GM23248 (cell line): Measurements from ENCODE around the gene APAF1. TPM values are rescaled to one million over a fixed set of nuclear protein-coding genes. Genes with fewer than 3 reads are reported as not detected.
A peak's percentile ranks its signal among the peaks of the same experiment; 100 is the strongest.

Source experiments
- DNase-seq: peaks from one replicate; pipeline ENCODE4 v3.0.0-alpha.2; 2015
- H2AFZ ChIP-seq: fragments of 200-600 bp; sonication (generic); 2 replicates; pipeline ENCODE4 v1.6.1; 2016; ENCODE audit warnings: antibody characterized with exemption
- H3F3A ChIP-seq: fragments of 200-600 bp; sonication (generic); 2 replicates; pipeline ENCODE4 v1.6.1; 2016; ENCODE audit warnings: mild to moderate bottlenecking, antibody characterized with exemption, mixed run types; ENCODE audit not compliant: insufficient read depth
- H3K27ac ChIP-seq: fragments of 200-600 bp; sonication (generic); 2 replicates; pipeline ENCODE4 v1.5.1; 2016; ENCODE audit warnings: mild to moderate bottlenecking
- H3K27me3 ChIP-seq: fragments of 200-600 bp; sonication (generic); replicated peaks from 2 replicates; pipeline ENCODE4 v1.6.1; 2016; ENCODE audit warnings: mild to moderate bottlenecking; ENCODE audit not compliant: insufficient read depth
- H3K36me3 ChIP-seq: fragments of 200-600 bp; sonication (generic); 2 replicates; pipeline ENCODE4 v1.6.1; 2016; ENCODE audit warnings: low read depth, mild to moderate bottlenecking
- H3K4me1 ChIP-seq: fragments of 200-600 bp; sonication (generic); 2 replicates; pipeline ENCODE4 v1.6.1; 2016; ENCODE audit warnings: mild to moderate bottlenecking; ENCODE audit not compliant: insufficient read depth
- H3K4me2 ChIP-seq: fragments of 200-600 bp; sonication (generic); one replicate; pipeline ENCODE4 v1.6.1; 2016; ENCODE audit warnings: mild to moderate bottlenecking; ENCODE audit not compliant: unreplicated experiment
- H3K4me3 ChIP-seq: fragments of 200-600 bp; sonication (generic); 2 replicates; pipeline ENCODE4 v1.5.1; 2016; ENCODE audit warnings: mild to moderate bottlenecking
- H3K79me2 ChIP-seq: fragments of 200-600 bp; sonication (generic); 2 replicates; pipeline ENCODE4 v1.6.1; 2016; ENCODE audit warnings: mild to moderate bottlenecking; ENCODE audit not compliant: insufficient read depth
- H3K9ac ChIP-seq: fragments of 200-600 bp; sonication (generic); 2 replicates; pipeline ENCODE4 v1.6.1; 2016; ENCODE audit warnings: mild to moderate bottlenecking
- H3K9me2 ChIP-seq: fragments of 200-600 bp; sonication (generic); 2 replicates; pipeline ENCODE4 v1.6.1; 2016; ENCODE audit warnings: mixed run types, mild to moderate bottlenecking, moderate library complexity; ENCODE audit not compliant: insufficient read depth
- H3K9me3 ChIP-seq: fragments of 200-600 bp; sonication (generic); one replicate; pipeline ENCODE4 v1.6.1; 2017; ENCODE audit warnings: low read depth
- H4K20me1 ChIP-seq: fragments of 200-600 bp; sonication (generic); 2 replicates; pipeline ENCODE4 v1.6.0; 2016; ENCODE audit not compliant: insufficient read depth
- EZH2 ChIP-seq: fragments of 200-600 bp; sonication (generic); IDR thresholded peaks from 2 replicates; pipeline ENCODE4 v1.6.1; 2018; ENCODE audit warnings: antibody characterized with exemption, mild to moderate bottlenecking; ENCODE audit not compliant: insufficient read depth, poor library complexity, severe bottlenecking
- EZH2phosphoT487 ChIP-seq: fragments of 200-600 bp; sonication (generic); IDR thresholded peaks from 2 replicates; pipeline ENCODE4 v1.6.1; 2018; ENCODE audit warnings: antibody characterized with exemption, moderate library complexity, mild to moderate bottlenecking, low read depth; ENCODE audit not compliant: insufficient read depth
- WGBS, 2 experiments: methylation state at CpG; one replicate each; pipeline ENCODE4 v1.1.6; 2015 to 2017; ENCODE audit warnings: low lambda C conversion rate in 2 of 2, low coverage in 1 of 2; ENCODE audit errors: missing lambda C conversion rate in 2 of 2; 5-methylcytosine and 5-hydroxymethylcytosine counted together
- in situ Hi-C: fragments of 300-500 bp; cut with MboI; formaldehyde crosslinking; loops from 2 replicates; pipeline ENCODE4 v1.15.0; 2020
- polyA plus RNA-seq: library from polyadenylated mRNA; unstranded; fragments of >200 nt; fragmentation: Nextera tagmentation; extraction: Ambion mirVana; gene quantifications from 2 replicates; pipeline ENCODE4 v1.2.1, GENCODE V29; 2016
- total RNA-seq: library from RNA; depleted of rRNA; stranded (reverse); fragments of >200 nt; shearing (Covaris generic); gene quantifications from 2 replicates; pipeline ENCODE4 v1.2.3, GENCODE V29; 2014

Gene APAF1
- total and polyA plus RNA-seq, 2 experiments from 2014 or later = 8.3 to 24.5 TPM

- no peaks in the 10 kb centered on the region for H3K27me3 ChIP-seq
- H3K9me3 ChIP-seq = no peaks in the 10 kb centered on the region
- H3K27ac ChIP-seq = no peak overlapping the region
- no peaks in the 10 kb centered on the region for H3K9me2 ChIP-seq
- peaks cover 18% of the 10 kb centered on the region for H3K36me3 ChIP-seq
- TF ChIP-seq EZH2 (no peak), EZH2phosphoT487 (no peak)
- 91 to 93% methylated on average over 6 of the region's 6 CpGs for WGBS, 2 experiments
- no peak overlapping the region for H2AFZ ChIP-seq
- no peak overlapping the region for H3K4me3 ChIP-seq
- in situ Hi-C loops = no loop called here
- no peak overlapping the region for H3K9ac ChIP-seq
- H3K79me2 ChIP-seq = no peaks in the 10 kb centered on the region
- H3F3A ChIP-seq = peaks cover 18% of the 10 kb centered on the region
- H4K20me1 ChIP-seq = no peaks in the 10 kb centered on the region
- no peak overlapping the region for H3K4me2 ChIP-seq
- DNase-seq = no peak
- peaks cover 9% of the 10 kb centered on the region for H3K4me1 ChIP-seq
Measured at GRCh38 chr12:98735821-98736220, 90.7 kb downstream of the APAF1 start.

- Histone ChIP-seq H3K27me3 (no peaks in the 10 kb centered on the region), H4K20me1 (no peaks in the 10 kb centered on the region), H3K9me2 (no peaks in the 10 kb centered on the region), H3K79me2 (no peaks in the 10 kb centered on the region), H3K4me1 (peaks cover 9% of the 10 kb centered on the region), H3K9ac (no peak overlapping the region), H3F3A (peaks cover 20% of the 10 kb centered on the region), H3K36me3 (peaks cover 18% of the 10 kb centered on the region), H2AFZ (no peak overlapping the region), H3K4me3 (no peak overlapping the region), H3K27ac (no peak overlapping the region), H3K4me2 (no peak overlapping the region), H3K9me3 (no peaks in the 10 kb centered on the region)
- in situ Hi-C loops = no loop called here
- DNase-seq = no peak
- WGBS, 2 experiments = 89% methylated on average over 10 of the region's 10 CpGs
- no peak for TF ChIP-seq EZH2phosphoT487
- TF ChIP-seq EZH2 = no peak
Measured at GRCh38 chr12:98736352-98737321, 91.5 kb downstream of the APAF1 start.

DNA sequence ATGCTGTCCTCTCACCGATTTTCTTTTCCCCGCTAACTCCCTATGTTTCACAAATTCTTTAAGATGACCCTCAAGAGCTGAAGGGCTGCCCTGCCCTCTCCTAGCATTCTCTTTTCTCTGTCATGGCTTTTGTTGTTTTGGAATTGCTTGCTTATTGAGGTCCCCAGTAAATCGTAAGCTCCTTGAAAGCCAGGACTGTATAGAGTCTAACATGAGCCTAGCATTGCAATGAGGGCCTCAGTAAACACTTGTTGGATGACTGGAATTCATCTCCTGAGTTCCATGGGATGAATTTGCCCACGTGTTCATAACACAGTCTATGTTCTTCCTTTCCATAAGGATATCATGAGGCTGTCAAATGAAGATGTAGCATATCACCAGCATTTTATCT lies 92.2 kb downstream of the APAF1 start:
- WGBS, 2 experiments = 64 to 73% methylated on average over 4 of the region's 4 CpGs
- no peaks in the 10 kb centered on the region for H3K79me2 ChIP-seq
- no peaks in the 10 kb centered on the region for H3K9me3 ChIP-seq
- no peak overlapping the region for H3K27ac ChIP-seq
- peaks cover 9% of the 10 kb centered on the region for H3K4me1 ChIP-seq
- H3K4me3 ChIP-seq = no peak overlapping the region
- H3K27me3 ChIP-seq = no peaks in the 10 kb centered on the region
- no peaks in the 10 kb centered on the region for H3K9me2 ChIP-seq
- no peak overlapping the region for H3K4me2 ChIP-seq
- H3K36me3 ChIP-seq = peaks cover 16% of the 10 kb centered on the region
- no peak for TF ChIP-seq EZH2
- no peak for TF ChIP-seq EZH2phosphoT487
- DNase-seq = no peak
- in situ Hi-C loops = no loop called here
- H2AFZ ChIP-seq = no peak overlapping the region
- H3F3A ChIP-seq = peaks cover 20% of the 10 kb centered on the region
- no peaks in the 10 kb centered on the region for H4K20me1 ChIP-seq
- no peak overlapping the region for H3K9ac ChIP-seq

DNA sequence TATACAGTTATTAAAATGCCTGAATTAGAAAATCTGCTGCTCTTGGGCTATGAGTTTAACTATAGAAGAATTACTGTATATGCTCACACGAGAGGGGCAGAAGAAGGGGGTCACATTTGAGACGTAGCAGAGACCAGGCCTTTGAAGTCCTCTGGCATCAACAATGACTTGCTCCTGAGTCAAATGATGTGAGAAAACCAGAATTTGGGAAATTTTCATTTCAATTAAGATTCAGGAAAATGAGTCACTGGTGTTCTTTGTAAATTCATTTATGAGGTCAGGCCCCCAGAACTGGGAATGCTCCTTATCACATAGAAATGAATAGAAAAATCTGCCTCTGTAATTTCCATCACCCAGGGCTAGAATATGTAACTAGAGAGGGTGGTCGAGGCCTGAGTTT lies 92.9 kb downstream of the APAF1 start:
- Histone ChIP-seq H4K20me1 (no peaks in the 10 kb centered on the region), H3K9me3 (no peaks in the 10 kb centered on the region), H2AFZ (no peak overlapping the region), H3K4me3 (no peak overlapping the region), H3K36me3 (peaks cover 11% of the 10 kb centered on the region; the same call in 1 of the 2 replicates), H3K27me3 (no peaks in the 10 kb centered on the region), H3K4me2 (no peak overlapping the region), H3K4me1 (peaks cover 9% of the 10 kb centered on the region), H3F3A (peaks cover 20% of the 10 kb centered on the region), H3K79me2 (no peaks in the 10 kb centered on the region), H3K27ac (no peak overlapping the region), H3K9me2 (no peaks in the 10 kb centered on the region), H3K9ac (no peak overlapping the region)
- no peak for TF ChIP-seq EZH2phosphoT487
- no peak for TF ChIP-seq EZH2
- DNase-seq = peak; percentile 20
- 45 to 52% methylated on average over 3 of the region's 3 CpGs for WGBS, 2 experiments
- in situ Hi-C loops = no loop called here
